Heart left ventricle (tissue), 16 donors: Measurements from ENCODE around the gene RPTOR. TPM values are rescaled to one million over a fixed set of nuclear protein-coding genes. Genes with fewer than 3 reads are reported as not detected.

Experiments used
- ATAC-seq, 4 donors: fragments of 200-7000 bp; cut with Tn5 transposase; one replicate each; pipeline ENCODE4 v1.9.1; 2020 to 2022; ENCODE audit warnings: moderate library complexity in 4 of 4, mild to moderate bottlenecking in 3 of 4, moderate number of reproducible peaks in 1 of 4
- DNase-seq, 5 donors: peaks; one replicate each; pipeline ENCODE4 v3.0.0-alpha.2; 2020
- H3K27ac ChIP-seq, 12 donors: fragments of 200-600 bp; sonication (generic) in 4 of 12; one replicate each; pipeline versions ENCODE4 v1.5.0 to v1.8.0; 2016 to 2022; ENCODE audit warnings: mild to moderate bottlenecking in 2 of 12
- H3K27me3 ChIP-seq, 9 donors: fragments of 200-600 bp; sonication (generic) in 2 of 9; one replicate each; pipeline versions ENCODE4 v1.5.1 to v1.8.0; 2016 to 2022; ENCODE audit warnings: mild to moderate bottlenecking in 3 of 9
- H3K36me3 ChIP-seq, 9 donors: fragments of 200-600 bp; sonication (generic) in 2 of 9; one replicate each; pipeline versions ENCODE4 v1.5.0 to v1.8.0; 2018 to 2022; ENCODE audit warnings: mild to moderate bottlenecking in 2 of 9
- H3K4me1 ChIP-seq, 12 donors: fragments of 200-600 bp; sonication (generic) in 4 of 12; one replicate each; pipeline versions ENCODE4 v1.5.0 to v1.8.0; 2016 to 2022; ENCODE audit warnings: mild to moderate bottlenecking in 3 of 12
- H3K4me3 ChIP-seq, 12 donors: fragments of 200-600 bp; sonication (generic) in 4 of 12; one replicate each; pipeline versions ENCODE4 v1.5.0 to v1.8.0; 2017 to 2022; ENCODE audit warnings: mild to moderate bottlenecking in 9 of 12, moderate library complexity in 4 of 12
- H3K9me3 ChIP-seq, 12 donors: fragments of 200-600 bp; sonication (generic) in 4 of 12; one replicate each; pipeline versions ENCODE4 v1.5.0 to v1.8.0; 2016 to 2022; ENCODE audit warnings: mild to moderate bottlenecking in 1 of 12
- POLR2A ChIP-seq, 2 donors: fragments of 450-650 bp; IDR thresholded peaks; one replicate each; pipeline ENCODE4 v1.6.1; 2017; ENCODE audit warnings: antibody characterized with exemption in 2 of 2, mild to moderate bottlenecking in 2 of 2, moderate library complexity in 2 of 2
- WGBS, 4 donors: extraction: QIAGEN DNeasy Blood & Tissue Kit in 2 of 4; methylation state at CpG; one replicate each; pipeline versions ENCODE4 v1.1.5 to v1.1.7; 2013 to 2018; 5-methylcytosine and 5-hydroxymethylcytosine counted together
- intact Hi-C, 10 donors: fragments of 100-400 bp; cut with DNase I; formaldehyde crosslinking; loops; one replicate each; pipeline versions ENCODE4 v1.11.1 to v1.14.2; 2022
- polyA plus RNA-seq, 2 donors: library from polyadenylated mRNA; stranded (reverse); fragments of 200-250 nt; gene quantifications; one replicate each; pipeline ENCODE4 v1.2.3, GENCODE V29; 2013
- total RNA-seq, 9 donors: library from RNA; depleted of rRNA in 2 of 9; stranded (reverse); fragments of >200 nt in 2 of 9; fragmentation: NEBNext Ultra II Directional in 3 of 9; extraction: Animal tissue kit (Norgen Biotek cat#: 25700) in 3 of 9; gene quantifications; one replicate each; pipeline versions ENCODE4 v1.1.0 to v1.2.4, GENCODE V29; 2016 to 2023
- TF ChIP-seq, protein P1 (sequence below), 12 donors: fragments of 200-600 bp; sonication (generic) in 4 of 12; IDR thresholded peaks; one replicate each; pipeline versions ENCODE4 v1.5.0 to v1.8.0; 2018 to 2022; ENCODE audit warnings: antibody characterized with exemption in 12 of 12, mild to moderate bottlenecking in 5 of 12
- donor health status: ischemic (EF 13 %, LVEDD 7.1; RV severe dilation, severe dysfunction).
- donor health status: healthy with polysubstance abuse.
- donor health status: DM: no; HTN: yes; CAD: no.
- donor health status: DM: no; HTN: no; CAD: no.
- donor health status: ischemic (EF 25% LVEDD 6.9; RV normal size, moderate dysfunction).
- donor health status: ischemic (EF 25% LVEDD 5.7; RV mildly dilated, moderate dysfunction).
- donor health status: healthy.
- donor health status: DM: yes; HTN: yes; CAD: no.
- donor health status: ischemic (EF 35%, LVEDD 5.7; RV mildly dilated, moderate dysfunction).
- donor health status: nonischemic (EF 11% LVEDD 7.7; RV severe dilation, severe dysfunction).
- donor health status: DM: yes; HTN: yes; CAD: no.
- donor health status: PGD.
- donor health status: ischemic (EF 29% LVEDD 5.4; RV normal size, mild dysfunction).
- donor health status: nonischemic (EF 23%, LVEDD 6.1; RV moderate dilation, normal function).

The RPTOR gene
- total and polyA plus RNA-seq, 11 donors, result 14.7 to 31.7 (median 26.0) TPM

DNA sequence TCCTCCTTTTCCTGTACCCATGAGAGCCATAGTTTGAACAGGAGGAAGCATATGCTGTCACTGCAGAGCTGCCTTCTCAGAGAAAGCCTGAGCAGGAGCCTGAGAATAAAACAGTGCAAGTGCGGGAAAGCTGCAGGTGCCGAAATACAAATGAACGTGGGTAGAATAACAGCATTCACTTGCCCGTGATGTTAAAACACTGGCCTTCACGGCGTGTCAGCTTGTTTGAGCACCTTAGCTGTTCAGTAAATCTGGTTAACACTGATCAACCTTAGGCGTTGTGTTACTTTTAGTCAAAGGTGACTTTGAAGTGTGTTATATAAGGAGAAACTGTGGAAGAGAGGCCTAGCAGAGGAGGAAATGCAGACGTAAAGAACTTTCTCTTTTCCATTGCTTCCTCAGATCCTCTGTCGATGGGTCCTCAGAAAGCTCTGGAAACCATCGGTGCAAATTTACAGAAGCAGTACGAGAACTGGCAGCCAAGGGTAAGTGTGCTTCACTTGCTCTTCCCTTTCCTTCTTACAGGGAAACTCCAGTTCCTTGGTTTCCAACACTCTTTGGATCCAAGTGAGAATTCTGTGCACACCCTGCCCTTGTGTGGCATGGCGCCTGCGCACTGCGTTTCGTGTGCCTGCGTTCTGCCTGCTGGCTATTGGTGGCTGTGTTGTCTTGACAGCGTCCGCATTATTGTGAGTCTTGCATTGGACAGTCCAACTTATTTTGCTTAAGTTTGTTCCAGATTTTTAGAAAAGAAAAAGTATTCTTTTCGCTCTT, 98.9 kb downstream of the RPTOR start:
- peaks cover 0 to 3% (median 0%) of the 10 kb centered on the region in 12 donors for H3K9me3 ChIP-seq
- intact Hi-C loops, result no loop called here
- WGBS, 4 donors, result 93 to 96% (median 95%) methylated on average over 19 of the region's 19 CpGs
- no peak overlapping the region for H3K27ac ChIP-seq
- H3K4me3 ChIP-seq, result no peak overlapping the region
- H3K36me3 ChIP-seq, result peaks cover 0 to 8% (median 3%) of the 10 kb centered on the region in 9 donors
- peaks cover 0 to 4% (median 0%) of the 10 kb centered on the region in 12 donors for H3K4me1 ChIP-seq
- DNase-seq, result no peak
- no peaks in the 10 kb centered on the region for H3K27me3 ChIP-seq
- TF ChIP-seq POLR2A (IDR thresholded peaks at IDR 0.05), result no peak
- TF ChIP-seq, protein P1, sequence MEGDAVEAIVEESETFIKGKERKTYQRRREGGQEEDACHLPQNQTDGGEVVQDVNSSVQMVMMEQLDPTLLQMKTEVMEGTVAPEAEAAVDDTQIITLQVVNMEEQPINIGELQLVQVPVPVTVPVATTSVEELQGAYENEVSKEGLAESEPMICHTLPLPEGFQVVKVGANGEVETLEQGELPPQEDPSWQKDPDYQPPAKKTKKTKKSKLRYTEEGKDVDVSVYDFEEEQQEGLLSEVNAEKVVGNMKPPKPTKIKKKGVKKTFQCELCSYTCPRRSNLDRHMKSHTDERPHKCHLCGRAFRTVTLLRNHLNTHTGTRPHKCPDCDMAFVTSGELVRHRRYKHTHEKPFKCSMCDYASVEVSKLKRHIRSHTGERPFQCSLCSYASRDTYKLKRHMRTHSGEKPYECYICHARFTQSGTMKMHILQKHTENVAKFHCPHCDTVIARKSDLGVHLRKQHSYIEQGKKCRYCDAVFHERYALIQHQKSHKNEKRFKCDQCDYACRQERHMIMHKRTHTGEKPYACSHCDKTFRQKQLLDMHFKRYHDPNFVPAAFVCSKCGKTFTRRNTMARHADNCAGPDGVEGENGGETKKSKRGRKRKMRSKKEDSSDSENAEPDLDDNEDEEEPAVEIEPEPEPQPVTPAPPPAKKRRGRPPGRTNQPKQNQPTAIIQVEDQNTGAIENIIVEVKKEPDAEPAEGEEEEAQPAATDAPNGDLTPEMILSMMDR (IDR thresholded peaks at IDR 0.05), result no peak
- ATAC-seq, result no peak

DNA sequence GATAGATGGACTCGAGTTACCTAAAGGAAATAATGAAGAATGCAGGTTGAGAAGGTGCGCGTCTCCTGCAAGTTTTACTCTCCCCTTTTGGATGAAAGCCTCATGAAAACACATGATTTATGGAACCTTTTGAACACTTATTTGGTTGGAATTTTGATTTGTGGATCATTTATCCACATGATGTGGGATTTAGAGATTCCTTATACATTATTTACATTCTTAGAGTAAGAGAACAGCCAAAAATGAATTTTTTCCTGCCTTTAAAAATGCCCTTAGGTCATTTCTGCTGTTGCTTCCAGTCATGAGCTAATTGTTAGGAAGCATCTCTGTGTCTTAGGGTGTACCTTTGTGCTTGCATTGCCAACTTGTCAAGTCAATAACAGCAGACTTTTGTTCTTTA, 99.9 kb downstream of the RPTOR start:
- Histone ChIP-seq H3K9me3 (peaks cover 0 to 3% (median 0%) of the 10 kb centered on the region in 12 donors), H3K27ac (no peak overlapping the region), H3K4me3 (no peak overlapping the region), H3K36me3 (peaks cover 0 to 8% (median 3%) of the 10 kb centered on the region in 9 donors), H3K27me3 (no peaks in the 10 kb centered on the region), H3K4me1 (peaks cover 0 to 13% (median 7%) of the 10 kb centered on the region in 12 donors)
- ATAC-seq (no peak), DNase-seq (no peak)
- intact Hi-C loops, result no loop called here
- WGBS, 4 donors, result 97 to 99% (median 98%) methylated on average over 3 of the region's 3 CpGs
- TF ChIP-seq, protein P1 (IDR thresholded peaks at IDR 0.05), result no peak
- TF ChIP-seq POLR2A (IDR thresholded peaks at IDR 0.05), result no peak

DNA sequence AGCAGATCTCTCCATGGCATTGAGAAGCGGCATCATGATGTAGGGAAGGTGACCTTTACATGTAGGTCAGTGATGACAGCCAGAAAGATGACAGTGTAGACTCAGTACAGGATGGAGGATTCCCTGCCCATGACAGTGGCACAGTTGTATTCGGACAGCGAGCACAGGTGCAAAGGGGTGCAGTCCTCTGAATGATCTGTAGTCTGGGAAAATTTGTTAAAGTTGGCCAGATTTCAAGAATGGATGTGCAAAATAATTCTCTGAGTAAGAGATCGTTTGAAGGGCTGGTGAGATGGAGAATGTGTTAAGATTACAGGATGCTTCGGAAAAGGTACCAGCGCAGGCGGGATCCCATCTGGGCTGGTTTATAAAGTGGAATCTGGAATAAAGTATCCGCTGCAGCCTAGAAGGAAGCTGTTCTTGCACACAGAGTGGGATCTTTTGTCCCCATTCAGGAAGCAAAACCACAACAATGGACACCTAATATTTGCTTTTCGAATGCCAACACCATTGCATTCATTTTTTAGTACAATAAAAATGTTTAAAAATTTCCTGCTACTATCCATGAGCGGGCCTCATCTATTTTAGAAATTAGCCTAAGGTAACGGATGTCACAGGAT, 101.2 kb downstream of the RPTOR start:
- DNase-seq (no peak), ATAC-seq (no peak)
- Histone ChIP-seq H3K4me1 (peaks cover 4 to 25% (median 19%) of the 10 kb centered on the region in 12 donors), H3K27me3 (no peaks in the 10 kb centered on the region), H3K9me3 (peaks cover 0 to 3% (median 0%) of the 10 kb centered on the region in 12 donors), H3K27ac (no peak overlapping the region), H3K4me3 (no peak overlapping the region), H3K36me3 (peaks cover 0 to 8% (median 3%) of the 10 kb centered on the region in 9 donors)
- TF ChIP-seq POLR2A (IDR thresholded peaks at IDR 0.05), result no peak
- TF ChIP-seq, protein P1 (IDR thresholded peaks at IDR 0.05), result no peak
- intact Hi-C loops, result no loop called here
- 82 to 87% (median 84%) methylated on average over 11 of the region's 11 CpGs for WGBS, 4 donors

DNA sequence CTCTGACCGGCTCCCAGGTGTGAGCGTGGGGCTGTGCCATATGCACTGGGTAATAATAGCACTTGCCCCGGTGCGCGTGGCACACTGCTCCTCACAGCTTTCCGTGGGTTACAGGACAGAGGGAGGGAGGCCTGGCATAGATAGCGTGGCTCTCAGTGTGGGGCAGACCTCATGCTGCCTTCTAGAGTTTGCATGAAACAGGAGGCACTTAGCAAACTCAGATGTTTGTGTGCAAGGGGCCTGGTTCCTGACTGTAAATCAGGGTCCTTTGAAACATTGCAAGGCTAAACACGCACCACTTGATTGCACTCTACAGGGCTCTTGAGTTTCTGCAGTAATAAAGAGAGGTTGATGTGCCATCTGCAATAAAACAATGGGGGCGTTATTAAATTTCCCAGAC, 101.7 kb downstream of the RPTOR start:
- Histone ChIP-seq H3K4me3 (no peak overlapping the region), H3K36me3 (peaks cover 0 to 8% (median 3%) of the 10 kb centered on the region in 9 donors), H3K27me3 (no peaks in the 10 kb centered on the region), H3K4me1 (peaks cover 4 to 25% (median 19%) of the 10 kb centered on the region in 12 donors), H3K9me3 (peaks cover 0 to 3% (median 0%) of the 10 kb centered on the region in 12 donors), H3K27ac (no peak overlapping the region)
- DNase-seq (no peak), ATAC-seq (no peak)
- TF ChIP-seq, protein P1 (IDR thresholded peaks at IDR 0.05), result no peak
- no peak for TF ChIP-seq POLR2A (IDR thresholded peaks at IDR 0.05)
- 82 to 96% (median 84%) methylated on average over 8 to 9 of the region's 9 CpGs for WGBS, 4 donors
- intact Hi-C loops, result no loop called here
